GM18498 (cell line): ENCODE measurements around the gene ZNF146.
"Not testable (repeated sequence)": the region's sequence is repeated elsewhere in the genome, so short reads cannot be mapped to it uniquely, and the experiment has no call there.

Experiments used
- ATAC-seq: cut with Tn5 transposase; IDR thresholded peaks from one replicate; pipeline ENCODE4 v1.9.1; 2021; ENCODE audit warnings: mild to moderate bottlenecking, moderate library complexity; ENCODE audit not compliant: unreplicated experiment

The ZNF146 gene

DNA sequence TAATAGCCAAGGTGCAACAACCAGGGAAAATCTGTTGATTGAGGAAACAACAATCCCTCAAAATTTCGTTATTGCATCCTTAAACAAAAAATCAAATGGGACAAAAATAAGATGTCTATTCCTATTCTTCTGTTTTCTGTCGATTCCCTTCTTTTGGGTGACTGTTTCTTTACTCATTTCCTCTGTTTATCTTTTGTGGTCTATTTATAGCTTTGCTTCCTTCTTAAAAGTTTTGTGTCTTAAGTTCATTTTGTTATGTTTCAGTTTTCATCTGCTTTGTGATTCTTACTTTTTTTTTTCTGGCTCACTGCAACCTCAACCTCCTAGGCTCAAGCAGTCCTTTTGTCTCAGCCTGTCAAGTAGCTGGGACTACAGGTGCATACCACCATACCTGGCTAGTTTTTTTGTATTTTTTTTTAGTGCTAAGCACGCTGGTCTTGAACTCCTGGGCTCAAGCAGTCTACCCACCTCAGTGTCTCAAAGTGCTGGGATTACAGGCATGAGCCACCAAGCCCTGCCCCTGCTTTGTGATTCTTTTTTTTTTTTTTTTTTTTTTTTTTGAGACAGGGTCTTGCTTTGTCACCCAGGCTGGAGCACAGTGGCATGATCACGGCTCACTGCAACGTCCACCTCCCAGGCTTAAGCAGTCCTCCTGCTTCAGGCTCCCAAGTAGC lies 10.4 kb downstream of the ZNF146 start:
- no peak for ATAC-seq

- not testable (repeated sequence) for ATAC-seq
Measured at GRCh38 chr19:36233626-36234025, 18.7 kb downstream of the ZNF146 start.

DNA sequence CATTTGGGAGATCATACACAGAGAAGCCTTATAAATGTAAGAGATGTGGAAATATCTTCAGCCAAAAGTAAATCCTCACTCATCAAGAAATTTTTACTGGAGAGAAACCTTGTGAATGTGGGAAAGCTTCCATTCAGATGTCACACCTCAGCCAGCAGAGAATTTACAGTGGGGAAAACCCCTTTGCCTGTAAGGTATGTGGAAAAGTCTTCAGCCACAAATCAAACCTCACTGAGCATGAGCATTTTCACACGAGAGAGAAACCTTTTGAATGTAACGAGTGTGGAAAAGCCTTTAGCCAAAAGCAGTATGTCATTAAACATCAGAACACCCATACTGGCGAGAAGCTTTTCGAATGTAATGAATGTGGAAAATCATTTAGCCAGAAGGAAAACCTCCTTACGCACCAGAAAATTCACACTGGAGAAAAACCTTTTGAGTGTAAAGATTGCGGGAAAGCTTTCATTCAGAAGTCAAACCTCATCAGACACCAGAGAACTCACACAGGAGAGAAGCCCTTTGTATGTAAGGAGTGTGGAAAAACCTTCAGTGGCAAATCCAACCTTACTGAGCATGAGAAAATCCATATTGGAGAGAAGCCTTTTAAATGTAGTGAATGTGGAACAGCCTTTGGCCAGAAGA lies 21.5 kb downstream of the ZNF146 start:
- no peak for ATAC-seq

DNA sequence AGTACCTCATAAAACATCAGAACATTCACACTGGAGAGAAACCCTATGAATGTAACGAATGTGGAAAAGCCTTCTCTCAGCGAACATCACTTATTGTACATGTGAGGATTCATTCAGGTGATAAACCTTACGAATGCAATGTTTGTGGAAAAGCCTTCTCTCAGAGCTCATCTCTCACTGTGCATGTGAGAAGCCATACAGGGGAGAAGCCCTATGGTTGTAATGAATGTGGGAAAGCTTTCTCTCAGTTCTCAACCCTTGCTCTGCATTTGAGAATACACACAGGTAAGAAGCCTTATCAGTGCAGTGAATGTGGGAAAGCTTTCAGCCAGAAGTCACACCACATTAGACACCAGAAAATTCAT lies 22.0 kb downstream of the ZNF146 start:
- no peak for ATAC-seq

DNA sequence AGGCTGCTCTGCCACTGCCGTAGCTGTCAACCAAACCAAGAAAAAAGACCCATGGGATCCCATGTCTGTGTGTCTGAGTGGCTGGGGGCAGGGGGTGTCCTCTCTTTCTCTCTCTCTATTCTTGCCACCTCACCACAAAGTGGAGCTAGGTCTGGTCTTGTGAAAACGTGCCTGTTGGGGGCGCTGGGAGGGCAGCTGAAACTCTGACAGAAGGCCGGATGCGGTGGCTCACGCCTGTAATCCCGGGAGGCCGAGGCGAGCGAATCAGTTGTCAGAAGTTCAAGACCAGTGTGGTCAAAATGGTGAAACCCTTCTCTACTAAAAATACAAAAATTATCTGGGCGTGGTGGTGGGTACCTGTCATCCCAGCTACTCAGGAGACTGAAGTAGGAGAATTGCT lies 29.2 kb downstream of the ZNF146 start:
- ATAC-seq = no peak

DNA sequence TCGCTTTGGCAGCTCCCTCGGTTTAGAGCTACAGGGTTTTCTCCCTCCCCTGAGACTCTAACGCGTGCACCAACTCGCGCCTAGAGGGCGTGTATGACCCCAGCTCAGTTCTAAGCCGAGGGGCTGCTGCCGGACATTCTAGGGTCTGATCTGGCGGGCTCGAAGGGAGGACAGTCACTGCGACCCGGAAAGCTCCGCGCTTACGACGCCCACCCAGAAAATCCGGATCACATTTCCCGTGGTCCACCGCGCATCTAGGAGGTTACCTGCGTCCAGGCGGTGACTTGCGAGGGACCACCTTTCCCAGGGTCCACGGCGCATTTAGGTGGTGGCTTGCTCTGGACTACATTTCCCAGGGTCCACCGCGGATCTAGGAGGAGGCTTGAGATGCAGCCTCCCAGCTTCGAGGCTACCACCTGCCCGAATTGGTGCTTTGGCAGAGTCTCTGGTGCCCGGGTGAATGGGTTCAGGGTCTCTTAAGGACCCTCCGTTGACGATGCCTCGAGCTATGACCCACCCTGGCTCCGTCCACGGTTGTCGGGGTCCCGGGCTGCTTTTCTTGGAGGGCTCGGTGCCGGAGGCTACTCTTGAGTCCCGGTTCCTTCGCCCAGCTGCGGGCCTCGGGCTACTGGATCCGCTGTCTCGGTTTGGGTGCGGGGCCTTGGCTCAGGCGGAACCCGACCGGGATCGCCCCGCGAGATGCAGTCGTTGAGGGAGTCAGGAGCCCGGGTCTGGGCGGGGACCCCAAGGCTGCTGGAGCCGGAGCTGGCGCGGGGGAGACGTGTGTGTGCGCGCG lies 30.5 kb downstream of the ZNF146 start:
- ATAC-seq = no peak

DNA sequence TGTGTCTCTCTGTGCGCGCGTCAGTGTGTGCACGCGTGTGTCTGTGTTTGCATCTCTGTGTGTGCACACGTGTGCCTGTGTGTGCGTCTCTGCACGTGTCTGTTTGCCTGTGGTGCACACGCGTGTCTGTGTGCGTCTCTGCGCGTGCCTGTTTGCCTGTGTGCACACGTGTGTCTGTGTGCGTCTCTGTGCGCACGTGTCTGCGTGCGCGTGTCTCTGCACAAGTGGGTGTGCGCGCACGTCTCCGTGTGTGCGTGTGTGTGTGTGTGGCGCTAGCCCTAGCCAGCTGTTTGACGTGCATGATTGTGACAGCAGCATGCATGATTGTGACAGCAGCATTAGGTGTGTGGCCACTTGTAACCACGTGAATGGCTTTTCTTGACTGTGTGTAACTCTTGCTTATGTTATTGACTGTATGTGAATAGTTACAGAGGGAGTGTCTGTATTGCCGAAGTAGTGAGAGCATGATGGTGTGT lies 31.1 kb downstream of the ZNF146 start:
- no peak for ATAC-seq

DNA sequence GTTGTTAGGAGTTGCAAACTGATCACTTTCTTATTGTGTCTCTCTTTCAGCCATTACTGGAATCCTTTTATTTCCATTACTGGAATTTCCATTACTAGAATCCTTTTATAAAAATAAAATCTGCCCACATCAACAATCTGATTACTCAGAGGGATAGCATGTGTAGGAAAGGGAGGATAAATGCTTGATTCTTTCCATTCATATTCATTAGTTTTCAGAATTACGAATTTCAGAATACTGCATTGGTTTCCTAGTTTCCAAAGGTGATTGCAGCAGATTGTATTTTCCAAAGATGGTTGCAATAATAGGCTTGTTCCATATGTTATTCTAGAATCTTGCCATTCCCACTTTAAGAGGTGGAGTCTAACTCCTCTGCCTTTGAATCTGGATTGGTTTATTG lies 37.1 kb downstream of the ZNF146 start:
- ATAC-seq = no peak

DNA sequence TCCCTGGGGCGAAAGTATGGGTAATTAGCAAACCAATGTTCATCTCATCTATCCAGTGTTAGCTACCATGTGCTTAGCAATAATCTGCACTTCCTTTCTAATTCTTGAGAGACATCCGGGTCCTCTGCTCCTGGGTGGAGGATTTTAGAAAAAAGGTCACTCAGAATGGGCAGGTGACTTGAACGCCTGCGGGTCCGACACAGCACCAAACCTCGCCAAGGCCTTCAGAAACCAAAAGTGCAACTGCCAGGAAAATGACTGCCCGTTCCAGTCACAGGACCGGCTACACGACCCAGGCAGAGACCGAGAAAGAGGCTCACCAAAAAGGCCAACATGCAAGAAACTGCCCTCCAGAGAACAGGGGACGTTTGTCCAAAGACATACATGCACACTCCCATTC lies 39.9 kb downstream of the ZNF146 start:
- no peak for ATAC-seq

- no peak for ATAC-seq
Measured at GRCh38 chr19:36255316-36255715, 40.4 kb downstream of the ZNF146 start.

DNA sequence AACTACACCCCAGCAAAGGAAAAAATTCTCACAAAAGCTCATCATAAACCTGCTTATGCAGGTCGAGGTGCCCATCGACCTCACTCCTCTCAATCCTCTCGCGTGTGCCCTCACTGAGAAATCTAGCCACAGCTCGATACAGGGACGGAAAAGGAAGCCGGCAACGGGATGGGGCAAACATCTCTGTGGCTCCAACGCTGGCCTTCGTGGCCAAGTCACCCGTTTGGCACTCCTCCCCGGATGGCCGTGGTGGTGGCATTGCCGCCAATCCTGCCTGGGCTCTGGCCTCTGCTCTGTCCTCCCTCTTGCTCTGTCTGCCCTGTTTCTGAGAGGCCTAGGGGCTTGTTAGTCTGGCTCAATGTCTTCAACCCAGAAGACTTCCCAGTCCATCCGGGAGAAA lies 41.2 kb downstream of the ZNF146 start:
- ATAC-seq = no peak

DNA sequence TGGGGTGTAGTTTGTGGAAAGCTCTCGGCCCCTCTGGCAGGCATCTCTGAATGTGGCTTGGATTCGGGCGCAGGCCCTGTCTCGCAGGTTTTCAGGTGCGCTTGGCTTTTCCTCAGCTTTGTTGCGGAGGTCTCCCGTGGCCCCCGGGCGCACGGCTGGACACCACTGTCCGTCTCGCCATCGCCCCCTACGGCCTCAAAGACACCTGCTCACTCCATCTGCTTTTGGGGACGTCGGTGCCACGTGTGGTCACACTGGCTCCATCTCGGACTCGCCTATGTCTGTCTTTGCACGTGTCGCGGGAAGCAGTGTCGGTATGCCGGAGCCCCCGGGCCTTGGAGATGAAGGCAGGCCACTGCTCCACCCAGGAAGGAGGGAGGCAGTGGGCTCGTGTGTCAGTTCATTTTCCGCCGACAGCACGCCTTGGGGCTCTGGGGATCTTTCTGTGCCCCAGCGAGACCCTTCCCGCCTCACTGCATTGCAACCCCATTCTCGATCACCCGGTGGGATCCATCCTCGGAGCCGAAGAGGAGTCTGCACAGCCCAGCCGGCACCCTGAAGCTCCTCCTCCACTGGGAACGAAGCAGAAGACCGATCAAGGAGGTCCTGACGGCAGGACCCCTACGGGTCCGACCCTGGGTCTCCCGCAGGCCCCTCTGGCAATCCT lies 42.1 kb downstream of the ZNF146 start:
- no peak for ATAC-seq

DNA sequence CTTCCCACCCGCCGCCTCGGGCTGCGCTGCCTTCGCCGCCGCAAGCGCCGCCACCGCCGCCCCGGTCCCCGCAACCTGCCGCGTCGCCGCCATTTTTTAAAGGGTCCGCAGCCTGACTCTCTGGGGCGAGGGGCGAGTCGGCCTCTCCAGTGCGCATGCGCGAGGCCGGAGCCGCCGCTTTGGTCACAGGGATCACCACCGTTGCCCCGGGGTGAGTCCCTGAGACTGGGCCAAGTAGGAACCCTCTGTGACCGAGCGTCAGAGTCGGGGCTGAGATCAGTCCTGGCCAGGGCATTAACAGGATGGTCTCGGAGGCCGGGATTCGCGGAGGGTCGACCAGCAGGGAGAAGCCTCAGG lies 42.6 kb downstream of the ZNF146 start:
- ATAC-seq = no peak

GRCh38 chr19:36258028-36258875 lies 43.3 kb downstream of the ZNF146 start:
- no peak for ATAC-seq

DNA sequence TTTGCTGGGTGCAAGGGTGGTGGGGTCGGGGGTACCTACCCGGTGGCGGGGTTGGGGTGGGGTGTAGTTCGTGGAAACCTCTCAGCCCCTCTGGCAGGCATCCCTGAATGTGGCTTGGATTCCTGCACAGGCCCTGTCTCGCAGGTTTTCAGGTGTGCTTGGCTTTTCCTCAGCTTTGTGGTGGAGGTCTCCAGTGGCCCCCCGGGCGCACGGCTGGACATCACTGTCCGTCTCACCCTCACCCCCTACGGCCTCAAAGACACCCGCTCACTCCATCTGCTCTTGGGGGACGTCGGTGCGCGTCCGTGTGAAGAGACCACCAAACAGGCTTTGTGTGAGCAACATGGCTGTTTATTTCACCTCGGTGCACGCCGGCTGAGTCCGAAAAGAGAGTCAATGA lies 44.3 kb downstream of the ZNF146 start:
- ATAC-seq = no peak

DNA sequence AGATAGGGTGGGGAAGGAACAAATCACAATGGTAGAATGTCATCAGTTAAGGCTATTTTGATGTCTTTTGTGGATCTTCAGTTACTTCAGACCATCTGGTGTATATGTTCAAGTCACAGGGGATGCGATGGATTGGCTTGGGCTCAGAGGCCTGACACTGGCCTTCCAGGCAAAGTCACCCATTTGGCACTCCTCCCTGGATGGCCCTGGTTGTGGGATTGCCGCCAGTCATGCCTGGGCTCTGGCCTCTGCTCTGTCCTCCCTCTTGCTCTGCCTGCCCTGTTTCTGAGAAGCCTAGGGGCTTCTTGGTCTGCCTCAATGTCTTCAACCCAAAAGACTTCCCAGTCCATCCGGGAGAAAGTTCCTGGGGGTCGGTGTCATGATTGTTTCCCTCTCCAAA lies 50.2 kb downstream of the ZNF146 start:
- no peak for ATAC-seq

DNA sequence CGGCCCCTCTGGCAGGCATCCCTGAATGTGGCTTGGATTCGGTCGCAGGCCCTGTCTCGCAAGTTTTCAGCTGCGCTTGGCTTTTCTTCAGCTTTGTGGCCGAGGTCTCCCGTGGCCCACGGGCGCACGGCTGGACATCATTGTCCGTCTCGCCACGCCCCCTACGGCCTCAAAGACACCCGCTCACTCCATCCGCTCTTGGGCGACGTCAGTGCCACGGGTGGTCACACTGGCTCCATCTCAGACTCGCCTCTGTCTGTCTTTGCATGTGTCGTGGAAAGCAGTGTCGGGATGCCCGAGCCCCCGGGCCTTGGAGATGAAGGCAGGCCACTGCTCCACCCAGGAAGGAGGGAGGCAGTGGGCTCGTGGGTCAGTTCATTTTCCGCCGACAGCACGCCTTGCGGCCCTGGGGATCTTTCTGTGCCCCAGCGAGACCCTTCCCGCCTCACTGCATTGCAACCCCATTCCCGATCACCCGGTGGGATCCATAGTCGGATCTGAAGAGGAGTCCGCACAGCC lies 51.0 kb downstream of the ZNF146 start:
- ATAC-seq = no peak

DNA sequence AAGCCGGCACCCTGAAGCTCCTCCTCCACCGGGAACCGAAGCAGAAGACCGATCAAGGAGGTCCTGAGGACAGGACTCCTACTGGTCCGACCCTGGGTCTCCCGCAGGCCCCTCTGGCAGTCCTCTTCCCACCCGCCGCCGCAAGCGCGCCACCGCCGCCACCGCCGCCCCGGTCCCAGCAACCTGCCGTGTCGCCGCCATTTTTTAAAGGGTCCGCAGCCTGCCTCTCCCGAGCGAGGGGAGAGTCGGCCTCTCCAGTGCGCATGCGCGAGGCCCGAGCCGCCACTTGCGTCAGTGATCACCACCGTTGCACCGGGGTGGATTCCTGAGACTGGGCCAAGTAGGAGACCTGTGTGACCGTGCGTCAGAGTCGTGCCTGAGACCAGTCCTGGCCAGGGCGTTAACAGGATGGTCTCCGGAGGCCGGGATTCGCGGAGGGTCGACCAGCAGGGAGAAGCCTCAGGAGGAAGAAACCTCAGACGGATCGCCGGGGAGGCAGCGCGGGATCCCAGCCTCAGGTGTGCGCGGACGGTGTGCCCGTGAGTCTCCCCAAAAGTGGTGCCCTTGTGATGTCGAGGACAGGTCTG lies 51.6 kb downstream of the ZNF146 start:
- ATAC-seq = no peak

DNA sequence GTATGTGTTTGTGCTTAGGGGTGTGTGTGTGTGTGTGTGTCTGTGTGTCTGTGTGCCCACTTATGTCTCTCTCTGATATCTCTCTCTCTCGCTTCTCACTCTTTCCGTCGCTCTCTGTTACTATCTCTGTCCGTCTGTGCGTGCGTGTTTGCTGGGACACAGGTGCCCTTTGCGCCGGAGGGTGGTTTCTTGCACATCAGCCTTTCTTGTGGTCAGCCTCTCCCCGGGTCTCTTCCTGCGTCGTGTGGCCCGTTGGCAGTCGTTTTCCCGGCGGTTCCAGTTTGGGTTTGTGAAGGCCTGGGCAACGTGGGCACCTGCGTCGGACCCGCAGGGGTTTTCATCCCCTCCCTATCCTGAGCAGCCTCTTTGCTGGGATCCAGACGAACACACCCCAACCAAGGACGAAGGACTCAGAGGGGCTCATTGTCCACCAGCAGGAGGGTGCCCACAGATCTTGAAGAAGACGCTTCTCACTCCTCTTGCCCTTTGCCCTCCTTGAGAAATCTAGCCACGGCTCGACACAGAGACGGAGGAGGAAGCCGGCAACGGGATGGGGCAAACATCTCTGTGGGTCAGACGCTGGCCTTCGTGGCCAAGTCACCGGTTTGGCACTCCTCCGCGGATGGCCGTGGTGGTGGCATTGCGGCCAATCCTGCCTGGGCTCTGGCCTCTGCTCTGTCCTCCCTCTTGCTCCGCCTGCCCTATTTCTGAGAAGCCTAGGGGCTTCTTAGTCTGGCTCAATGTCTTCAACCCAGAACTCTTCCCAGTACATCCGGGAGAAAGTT lies 52.3 kb downstream of the ZNF146 start:
- no peak for ATAC-seq
